Cortex of kidney (tissue), 1 donor: Measurements from ENCODE around the gene VSX1.

Source experiments
- DNase-seq: peaks from one replicate; lab custom pipeline; 2025; lab: John Stamatoyannopoulos, UW

VSX1 gene

GRCh38 chr20:25040438-25040831 lies 41.5 kb downstream of the VSX1 start:
- no peak for DNase-seq

GRCh38 chr20:25039697-25040437 lies 42.1 kb downstream of the VSX1 start:
- no peak for DNase-seq

- DNase-seq = no peak
Measured at GRCh38 chr20:25038591-25039015, 43.3 kb downstream of the VSX1 start.

GRCh38 chr20:25038103-25038410 lies 43.9 kb downstream of the VSX1 start:
- DNase-seq = no peak

- no peak for DNase-seq
Measured at GRCh38 chr20:25037288-25038102, 44.4 kb downstream of the VSX1 start.

- no peak for DNase-seq
Measured at GRCh38 chr20:25036331-25036936, 45.5 kb downstream of the VSX1 start.

- no peak for DNase-seq
Measured at GRCh38 chr20:25035921-25036320, 46.0 kb downstream of the VSX1 start.

- DNase-seq = no peak
Measured at GRCh38 chr20:25033924-25034300, 48.0 kb downstream of the VSX1 start.

- no peak for DNase-seq
Measured at GRCh38 chr20:25033265-25033923, 48.5 kb downstream of the VSX1 start.

GRCh38 chr20:25032478-25033264 lies 49.3 kb downstream of the VSX1 start:
- DNase-seq = no peak

GRCh38 chr20:25032065-25032477 lies 49.9 kb downstream of the VSX1 start:
- no peak for DNase-seq

- no peak for DNase-seq
Measured at GRCh38 chr20:25031241-25031640, 50.7 kb downstream of the VSX1 start.

GRCh38 chr20:25030649-25031207 lies 51.2 kb downstream of the VSX1 start:
- DNase-seq = no peak

GRCh38 chr20:25030007-25030648 lies 51.8 kb downstream of the VSX1 start:
- DNase-seq = no peak

GRCh38 chr20:25025986-25026605 lies 55.8 kb downstream of the VSX1 start:
- no peak for DNase-seq
